A549 (cell line): ENCODE results near the gene CTLA4. TPM values are rescaled to one million over a fixed set of nuclear protein-coding genes. Genes with fewer than 3 reads are reported as not detected.

Source experiments
- ATAC-seq, 2 experiments: fragments of 200-7000 bp in 1 of 2; fragments of >200 bp in 1 of 2; cut with Nextera tagmentation in 1 of 2; cut with Tn5 transposase in 1 of 2; 3 replicates each; pipeline versions ENCODE4 v1.8.0 to v1.9.1; 2018 to 2020; ENCODE audit warnings: mild to moderate bottlenecking in 1 of 2, moderate library complexity in 1 of 2
- CTCF ChIA-PET: fragments of 300-600 bp; sonication (Branson Sonifier 250); formaldehyde crosslinking; extraction: SDS; loops from one replicate; lab custom pipeline; 2021; ENCODE audit warnings: antibody characterized with exemption, inconsistent platforms; lab: Yijun Ruan, JAX
- POLR2A ChIA-PET: fragments of 350-600 bp; formaldehyde crosslinking; extraction: SDS; loops from one replicate; lab custom pipeline; 2021; ENCODE audit warnings: antibody characterized with exemption, inconsistent platforms; lab: Yijun Ruan, JAX
- DNase-seq, 2 experiments: peaks; one replicate each; pipeline versions ENCODE4 v3.0.0 to v3.0.0-alpha.2; 2011 to 2016; ENCODE audit warnings: low read depth in 1 of 2, low spot score in 1 of 2
- FAIRE-seq: peaks from 2 replicates; lab custom pipeline; 2011; peaks lifted over from hg19 to GRCh38; lab: Jason Lieb, UNC
- H3K27ac ChIP-seq, 2 experiments: fragments of >200 bp; sonication (Bioruptor Twin); formaldehyde crosslinking; 3 replicates each; pipeline ENCODE4 v1.5.1; 2016 to 2017
- H3K4me1 ChIP-seq: fragments of >200 bp; sonication (Bioruptor Twin); formaldehyde crosslinking; 3 replicates; pipeline ENCODE4 v1.6.1; 2016
- H3K4me2 ChIP-seq: fragments of >200 bp; sonication (Bioruptor Twin); formaldehyde crosslinking; 3 replicates; pipeline ENCODE4 v1.6.1; 2016
- H3K4me3 ChIP-seq: fragments of >200 bp; sonication (Bioruptor Twin); formaldehyde crosslinking; 3 replicates; pipeline ENCODE4 v1.5.1; 2016
- H3K9me3 ChIP-seq: fragments of >200 bp; sonication (Bioruptor Twin); formaldehyde crosslinking; 3 replicates; pipeline ENCODE4 v1.6.1; 2016
- BCL3 ChIP-seq: fragments of >200 bp; sonication (Bioruptor Twin); formaldehyde crosslinking; IDR thresholded peaks from 3 replicates; pipeline ENCODE4 v1.6.1; 2016
- BHLHE40 ChIP-seq: IDR thresholded peaks from 2 replicates; pipeline ENCODE4 v1.6.1; 2012; ENCODE audit warnings: low read depth, low read length, inconsistent platforms
- CBX8 ChIP-seq: fragments of 200-600 bp; sonication (generic); IDR thresholded peaks from 2 replicates; pipeline ENCODE4 v1.6.1; 2016
- CEBPB ChIP-seq, 2 experiments: fragments of >200 bp in 1 of 2; sonication (Bioruptor Twin) in 1 of 2; formaldehyde crosslinking in 1 of 2; IDR thresholded peaks; 2 replicates each; pipeline ENCODE4 v1.6.1; 2012 to 2016
- ESRRA ChIP-seq: fragments of 150-350 bp; IDR thresholded peaks from 2 replicates; pipeline ENCODE4 v1.6.1; 2014; ENCODE audit warnings: mild to moderate bottlenecking, low read length, borderline replicate concordance
- GATA3 ChIP-seq: IDR thresholded peaks from 2 replicates; pipeline ENCODE4 v1.6.1; 2012; ENCODE audit warnings: borderline replicate concordance
- HES2 ChIP-seq: fragments of >200 bp; sonication (Bioruptor Twin); formaldehyde crosslinking; IDR thresholded peaks from 2 replicates; pipeline ENCODE4 v1.6.1; 2016
- HEYL ChIP-seq: fragments of 250-450 bp; sonication (Bioruptor Pico); IDR thresholded peaks from 2 replicates; pipeline ENCODE4 v1.8.0; 2021; ENCODE audit warnings: mild to moderate bottlenecking, moderate library complexity
- JUN ChIP-seq, 2 experiments: fragments of >200 bp; sonication (Bioruptor Twin); formaldehyde crosslinking; IDR thresholded peaks; 2 replicates in 1 of 2; 3 replicates in 1 of 2; pipeline ENCODE4 v1.6.1; 2016 to 2017
- MAFK ChIP-seq: fragments of 450-650 bp; IDR thresholded peaks from 2 replicates; pipeline ENCODE4 v1.6.1; 2014; ENCODE audit not compliant: partially characterized antibody
- MAZ ChIP-seq: fragments of 150-350 bp; IDR thresholded peaks from 2 replicates; pipeline ENCODE4 v1.6.1; 2014; ENCODE audit warnings: antibody characterized with exemption, low read depth, low read length, borderline replicate concordance
- NFE2L2 ChIP-seq: fragments of 150-350 bp; conservative IDR thresholded peaks from 2 replicates; pipeline ENCODE4 v1.6.1; 2014; ENCODE audit warnings: low read length
- PBX3 ChIP-seq: IDR thresholded peaks from 2 replicates; pipeline ENCODE4 v1.6.1; 2012
- PHF8 ChIP-seq: fragments of 200-600 bp; sonication (generic); IDR thresholded peaks from 2 replicates; pipeline ENCODE4 v1.6.1; 2016; ENCODE audit warnings: low read depth, mild to moderate bottlenecking, antibody characterized with exemption, moderate library complexity, borderline replicate concordance
- POLR2A ChIP-seq: IDR thresholded peaks from 2 replicates; pipeline ENCODE4 v1.6.1; 2012; ENCODE audit warnings: mild to moderate bottlenecking, low read length
- RAD21 ChIP-seq, 2 experiments: fragments of >200 bp in 1 of 2; sonication (Bioruptor Twin) in 1 of 2; formaldehyde crosslinking in 1 of 2; IDR thresholded peaks in 1 of 2; conservative IDR thresholded peaks in 1 of 2; 2 replicates in 1 of 2; 3 replicates in 1 of 2; pipeline ENCODE4 v1.6.1; 2012 to 2018; ENCODE audit warnings: inconsistent platforms in 1 of 2
- RCOR1 ChIP-seq: fragments of 150-350 bp; IDR thresholded peaks from 2 replicates; pipeline ENCODE4 v1.6.1; 2014; ENCODE audit warnings: antibody characterized with exemption, low read length, low read depth
- REST ChIP-seq: fragments of 200-600 bp; sonication (generic); IDR thresholded peaks from 2 replicates; pipeline ENCODE4 v1.6.1; 2016; ENCODE audit warnings: antibody characterized with exemption, mild to moderate bottlenecking, moderate library complexity
- SMC3 ChIP-seq: fragments of >200 bp; sonication (Bioruptor Twin); formaldehyde crosslinking; IDR thresholded peaks from 3 replicates; pipeline ENCODE4 v1.6.1; 2018; ENCODE audit warnings: inconsistent platforms
- SREBF2 ChIP-seq: fragments of 450-650 bp; IDR thresholded peaks from 2 replicates; pipeline ENCODE4 v1.6.1; 2014; ENCODE audit warnings: mild to moderate bottlenecking, moderate library complexity
- TFCP2L1 ChIP-seq: fragments of 250-450 bp; sonication (Bioruptor Pico); IDR thresholded peaks from 2 replicates; pipeline ENCODE4 v1.5.0; 2021; ENCODE audit warnings: mild to moderate bottlenecking
- TP53 ChIP-seq: fragments of 250-450 bp; sonication (Bioruptor Pico); IDR thresholded peaks from 2 replicates; pipeline ENCODE4 v1.5.0; 2021; ENCODE audit warnings: mild to moderate bottlenecking, moderate library complexity
- ZSCAN20 ChIP-seq: fragments of 250-450 bp; sonication (Bioruptor Pico); IDR thresholded peaks from 2 replicates; pipeline ENCODE4 v1.8.0; 2022; ENCODE audit warnings: mild to moderate bottlenecking, moderate library complexity
- WGBS: methylation state at CpG from one replicate; pipeline ENCODE4 v1.1.6; 2017; ENCODE audit errors: missing lambda C conversion rate; 5-methylcytosine and 5-hydroxymethylcytosine counted together
- polyA plus RNA-seq, 4 experiments: library from polyadenylated mRNA; depleted of rRNA in 3 of 4; stranded (reverse); fragments of >200 nt; fragmentation: RNase III in 1 of 4; extraction: RNeasy Plus Mini Kit Qiagen cat#74134 plus additional on column Dnase treatment in 1 of 4; gene quantifications; 2 replicates in 3 of 4; 3 replicates in 1 of 4; pipeline ENCODE4 v1.2.3, GENCODE V29; 2011 to 2017

The CTLA4 gene
- polyA plus RNA-seq, 2 of the 4 experiments (the other 2 are of a cell fraction): not detected

- DNase-seq: no peak
- TF ChIP-seq PHF8: no peak
- no peak for TF ChIP-seq HES2
- TF ChIP-seq NFE2L2: no peak
- no peak for TF ChIP-seq JUN (IDR thresholded peaks at IDR 0.05)
- no peak for TF ChIP-seq PBX3
- TF ChIP-seq SREBF2: no peak
- no peak for TF ChIP-seq REST
- no peak for TF ChIP-seq POLR2A
- TF ChIP-seq CEBPB (IDR thresholded peaks at IDR 0.05): no peak
- no peak for TF ChIP-seq BCL3
- no peak for TF ChIP-seq TP53
- TF ChIP-seq TFCP2L1 (CRISPR knock-in tag): no peak
- no peak for TF ChIP-seq SMC3
- no peak for TF ChIP-seq RCOR1
- H3K4me2 ChIP-seq: no peak overlapping the region; the same call in 2 of the 3 replicates
- ATAC-seq: no peak
- H3K9me3 ChIP-seq: no peaks in the 10 kb centered on the region
- 50% methylated on average over 3 of the region's 3 CpGs for whole genome bisulfite sequencing
- no peak overlapping the region for H3K4me3 ChIP-seq
- ChIA-PET POLR2A (no interaction called here), CTCF (interaction anchor here (1.0 kb wide), 1 partner anchor 12 kb away, joined by 3 read pairs; no protein-coding TSS in a partner anchor)
- H3K27ac ChIP-seq: no peak overlapping the region
- no peak for FAIRE-seq
- H3K4me1 ChIP-seq: no peaks in the 10 kb centered on the region
Measured at GRCh38 chr2:203853271-203853670, 14.3 kb upstream of the CTLA4 start.

GRCh38 chr2:203853722-203854121, 13.8 kb upstream of the CTLA4 start:
- FAIRE-seq (no peak), ATAC-seq (no peak), DNase-seq (no peak)
- H3K27ac ChIP-seq: no peak overlapping the region
- POLR2A ChIA-PET: no interaction called here
- 66% methylated on average over 5 of the region's 5 CpGs for WGBS
- no peaks in the 10 kb centered on the region for H3K4me1 ChIP-seq
- TF ChIP-seq BHLHE40 (no peak), BCL3 (no peak), PBX3 (no peak), ESRRA (no peak), HEYL (no peak), MAZ (no peak), RAD21 (conservative IDR thresholded peaks at IDR 0.05 in 1 of 2, IDR thresholded peaks at IDR 0.05 in 1 of 2) (no peak), ZSCAN20 (CRISPR knock-in tag) (no peak), MAFK (no peak), CBX8 (no peak), GATA3 (no peak), SMC3 (no peak), PHF8 (no peak)
- no peaks in the 10 kb centered on the region for H3K9me3 ChIP-seq
- CTCF ChIA-PET: interaction anchor here (1.0 to 1.2 kb wide), 2 partner anchors 12 to 14 kb away, joined by 3 read pairs; partner anchors contain the start of gene CTLA4
- H3K4me3 ChIP-seq: no peak overlapping the region
- H3K4me2 ChIP-seq: no peak overlapping the region
